ENCODE results near the gene PLA2G2D. TPM values are rescaled to one million over a fixed set of nuclear protein-coding genes. Genes with fewer than 3 reads are reported as not detected.

Gene PLA2G2D
- total RNA-seq, 2 donors from 2014 or later, result not detected

- Mint-ChIP-seq H3K4me3 (no peak overlapping the region), H3K36me3 (ENCODE audit: low read depth) (no peaks in the 10 kb centered on the region), H3K4me1 (no peaks in the 10 kb centered on the region), H3K27ac (no peak overlapping the region), H3K9me3 (no peaks in the 10 kb centered on the region), H3K27me3 (ENCODE audit: insufficient read depth) (peaks cover 2% of the 10 kb centered on the region)
- Histone ChIP-seq H3K27ac (ENCODE audit: low read depth, low read length) (no peak overlapping the region), H3K4me3 (ENCODE audit: low read length) (no peak overlapping the region), H3K27me3 (ENCODE audit: control insufficient read depth, insufficient read depth, low read length, poor library complexity, severe bottlenecking) (no peaks in the 10 kb centered on the region), H3K9me3 (ENCODE audit: control insufficient read depth, low read length) (no peaks in the 10 kb centered on the region), H3K36me3 (ENCODE audit: control insufficient read depth, insufficient read depth, low read length) (no peaks in the 10 kb centered on the region), H3K4me1 (ENCODE audit: control insufficient read depth, insufficient read depth, low read length) (no peaks in the 10 kb centered on the region), H3K9ac (ENCODE audit: extremely low read depth, low read length, poor library complexity, severe bottlenecking) (no peak overlapping the region)
- TF ChIP-seq CTCF (conservative IDR thresholded peaks at IDR 0.05), result no peak
- no peak for DNase-seq
- 86 to 91% methylated on average over 3 to 6 of the region's 6 CpGs for WGBS, 2 experiments (ENCODE audit: insufficient coverage in 1 of 2, insufficient read length in 1 of 2)
Observed at GRCh38 chr1:20150969-20151368, 31.6 kb upstream of the PLA2G2D start.

- no peak overlapping the region for H3K4me3 ChIP-seq (ENCODE audit: low read length)
- WGBS, 2 experiments (ENCODE audit: insufficient coverage in 1 of 2, insufficient read length in 1 of 2), result 92 to 95% methylated on average over 5 to 8 of the region's 8 CpGs
- no peaks in the 10 kb centered on the region for H3K36me3 ChIP-seq (ENCODE audit: control insufficient read depth, insufficient read depth, low read length)
- no peaks in the 10 kb centered on the region for H3K27me3 ChIP-seq (ENCODE audit: control insufficient read depth, insufficient read depth, low read length, poor library complexity, severe bottlenecking)
- H3K9me3 Mint-ChIP-seq, result no peaks in the 10 kb centered on the region
- H3K27ac ChIP-seq (ENCODE audit: low read depth, low read length), result no peak overlapping the region
- no peak overlapping the region for H3K27ac Mint-ChIP-seq
- no peaks in the 10 kb centered on the region for H3K4me1 ChIP-seq (ENCODE audit: control insufficient read depth, insufficient read depth, low read length)
- no peak overlapping the region for H3K9ac ChIP-seq (ENCODE audit: extremely low read depth, low read length, poor library complexity, severe bottlenecking)
- H3K4me3 Mint-ChIP-seq, result no peak overlapping the region
- H3K36me3 Mint-ChIP-seq (ENCODE audit: low read depth), result no peaks in the 10 kb centered on the region
- DNase-seq, result no peak
- no peak for TF ChIP-seq CTCF (conservative IDR thresholded peaks at IDR 0.05)
- peaks cover 2% of the 10 kb centered on the region for H3K27me3 Mint-ChIP-seq (ENCODE audit: insufficient read depth)
- no peaks in the 10 kb centered on the region for H3K9me3 ChIP-seq (ENCODE audit: control insufficient read depth, low read length)
- no peaks in the 10 kb centered on the region for H3K4me1 Mint-ChIP-seq
Observed at GRCh38 chr1:20150326-20150705, 31.0 kb upstream of the PLA2G2D start.

GRCh38 chr1:20149601-20150325 lies 30.4 kb upstream of the PLA2G2D start:
- H3K27me3 ChIP-seq (ENCODE audit: control insufficient read depth, insufficient read depth, low read length, poor library complexity, severe bottlenecking), result no peaks in the 10 kb centered on the region
- no peaks in the 10 kb centered on the region for H3K36me3 ChIP-seq (ENCODE audit: control insufficient read depth, insufficient read depth, low read length)
- H3K4me3 ChIP-seq (ENCODE audit: low read length), result no peak overlapping the region
- Mint-ChIP-seq H3K36me3 (ENCODE audit: low read depth) (no peaks in the 10 kb centered on the region), H3K9me3 (no peaks in the 10 kb centered on the region), H3K4me1 (no peaks in the 10 kb centered on the region), H3K27me3 (ENCODE audit: insufficient read depth) (peaks cover 2% of the 10 kb centered on the region), H3K4me3 (no peak overlapping the region), H3K27ac (no peak overlapping the region)
- DNase-seq, result no peak
- no peaks in the 10 kb centered on the region for H3K4me1 ChIP-seq (ENCODE audit: control insufficient read depth, insufficient read depth, low read length)
- no peak overlapping the region for H3K9ac ChIP-seq (ENCODE audit: extremely low read depth, low read length, poor library complexity, severe bottlenecking)
- H3K27ac ChIP-seq (ENCODE audit: low read depth, low read length), result no peak overlapping the region
- H3K9me3 ChIP-seq (ENCODE audit: control insufficient read depth, low read length), result no peaks in the 10 kb centered on the region
- TF ChIP-seq CTCF (conservative IDR thresholded peaks at IDR 0.05), result no peak
- 85 to 86% methylated on average over 9 to 27 of the region's 27 CpGs for WGBS, 2 experiments (ENCODE audit: insufficient coverage in 1 of 2, insufficient read length in 1 of 2)
